Neural crest cell (in vitro differentiated cells): ENCODE data around the gene FAM114A2. TPM values are rescaled to one million over a fixed set of nuclear protein-coding genes. Genes with fewer than 3 reads are reported as not detected.

Experiments used
- DNase-seq: peaks from one replicate; pipeline ENCODE4 v3.0.0; 2021; ENCODE audit warnings: low read depth, mixed read lengths, low spot score
- H3K27ac Mint-ChIP-seq: one replicate; pipeline ENCODE4 v1.8.0; 2021; ENCODE audit warnings: mild to moderate bottlenecking, mixed read lengths; ENCODE audit not compliant: unreplicated experiment
- H3K27me3 Mint-ChIP-seq: 2 replicates; pipeline ENCODE4 v1.8.0; 2021; ENCODE audit warnings: low read depth, mild to moderate bottlenecking, mixed read lengths
- H3K36me3 Mint-ChIP-seq: 2 replicates; pipeline ENCODE4 v1.8.0; 2021; ENCODE audit warnings: low read depth, mild to moderate bottlenecking, mixed read lengths
- H3K4me1 Mint-ChIP-seq: 2 replicates; pipeline ENCODE4 v1.8.0; 2021; ENCODE audit warnings: mixed read lengths
- H3K4me3 Mint-ChIP-seq: one replicate; pipeline ENCODE4 v1.8.0; 2021; ENCODE audit warnings: mild to moderate bottlenecking, mixed read lengths
- H3K9me3 Mint-ChIP-seq: 2 replicates; pipeline ENCODE4 v1.8.0; 2021; ENCODE audit warnings: mixed read lengths
- CTCF ChIP-seq: fragments of 200-600 bp; sonication (generic); conservative IDR thresholded peaks from 2 replicates; pipeline ENCODE4 v1.5.0; 2021; ENCODE audit warnings: antibody characterized with exemption, mild to moderate bottlenecking
- total RNA-seq: library from RNA; stranded (reverse); gene quantifications from 2 replicates; pipeline ENCODE4 v1.2.1, GENCODE V29; 2021

Gene FAM114A2
- total RNA-seq, 1 donor from 2014 or later: 32.4 TPM

GRCh38 chr5:154081246-154081645, 42.5 kb upstream of the FAM114A2 start:
- no peak overlapping the region for H3K27ac Mint-ChIP-seq
- DNase-seq: no peak
- H3K9me3 Mint-ChIP-seq: no peaks in the 10 kb centered on the region
- no peak overlapping the region for H3K4me3 Mint-ChIP-seq
- no peak for TF ChIP-seq CTCF
- H3K36me3 Mint-ChIP-seq: no peaks in the 10 kb centered on the region
- peaks cover 22% of the 10 kb centered on the region for H3K4me1 Mint-ChIP-seq
- no peaks in the 10 kb centered on the region for H3K27me3 Mint-ChIP-seq

GRCh38 chr5:154078272-154078671, 39.6 kb upstream of the FAM114A2 start:
- Mint-ChIP-seq H3K27ac (no peak overlapping the region), H3K4me1 (peaks cover 13% of the 10 kb centered on the region), H3K4me3 (no peak overlapping the region), H3K36me3 (no peaks in the 10 kb centered on the region), H3K27me3 (no peaks in the 10 kb centered on the region), H3K9me3 (no peaks in the 10 kb centered on the region)
- no peak for DNase-seq
- no peak for TF ChIP-seq CTCF

- Mint-ChIP-seq H3K9me3 (no peaks in the 10 kb centered on the region), H3K4me3 (no peak overlapping the region), H3K27me3 (no peaks in the 10 kb centered on the region), H3K36me3 (no peaks in the 10 kb centered on the region), H3K27ac (no peak overlapping the region), H3K4me1 (peaks cover 19% of the 10 kb centered on the region)
- no peak for DNase-seq
- TF ChIP-seq CTCF: no peak
These were observed 39.0 kb upstream of the FAM114A2 start for GRCh38 chr5:154077696-154078095.

GRCh38 chr5:154076240-154076922, 37.7 kb upstream of the FAM114A2 start:
- TF ChIP-seq CTCF: no peak

GRCh38 chr5:154072414-154073171, 33.9 kb upstream of the FAM114A2 start:
- no peaks in the 10 kb centered on the region for H3K27me3 Mint-ChIP-seq
- H3K36me3 Mint-ChIP-seq: no peaks in the 10 kb centered on the region
- H3K4me1 Mint-ChIP-seq: peaks cover 22% of the 10 kb centered on the region
- TF ChIP-seq CTCF: peak; percentile 96
- H3K4me3 Mint-ChIP-seq: no peak overlapping the region
- no peaks in the 10 kb centered on the region for H3K9me3 Mint-ChIP-seq
- no peak overlapping the region for H3K27ac Mint-ChIP-seq
- DNase-seq: peak; percentile 87

More at GRCh38 chr5:154076240-154076922, 37.7 kb upstream of the FAM114A2 start:
- no peak for DNase-seq
- no peaks in the 10 kb centered on the region for H3K36me3 Mint-ChIP-seq
- no peak overlapping the region for H3K27ac Mint-ChIP-seq
- no peak overlapping the region for H3K4me3 Mint-ChIP-seq
- H3K4me1 Mint-ChIP-seq: peaks cover 26% of the 10 kb centered on the region
- no peaks in the 10 kb centered on the region for H3K27me3 Mint-ChIP-seq
- H3K9me3 Mint-ChIP-seq: no peaks in the 10 kb centered on the region
